ENCODE results near the gene SF3B1. TPM values are rescaled to one million over a fixed set of nuclear protein-coding genes. Genes with fewer than 3 reads are reported as not detected.
"Not testable (repeated sequence)": the region's sequence is repeated elsewhere in the genome, so short reads cannot be mapped to it uniquely, and the experiment has no call there.

Gene SF3B1
- total RNA-seq, 4 donors from 2014 or later = 356 to 1,013 (median 641) TPM

DNA sequence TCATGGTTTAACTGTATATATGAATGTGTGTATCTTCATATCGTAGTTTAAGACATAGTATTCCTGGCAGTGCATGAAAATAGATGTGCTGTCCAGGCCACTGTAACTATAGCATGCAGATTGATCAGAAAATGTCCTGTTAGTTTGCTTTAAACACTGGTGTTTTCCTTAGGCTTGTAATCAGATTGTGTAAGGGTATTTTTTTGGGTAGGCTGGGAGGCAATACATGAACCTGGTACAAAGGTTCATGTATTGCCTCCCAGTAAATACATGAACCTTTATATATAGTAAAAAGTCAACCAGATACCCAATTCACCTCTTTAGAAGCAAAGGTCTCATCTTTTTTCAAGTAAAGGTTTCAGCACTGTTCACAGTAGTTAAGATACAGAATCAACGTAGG is 20.1 kb upstream of the SF3B1 start:
- H3K27ac ChIP-seq = peak overlapping the region in 1 of 2 donors; percentile 98
- DNase-seq = no peak

DNA sequence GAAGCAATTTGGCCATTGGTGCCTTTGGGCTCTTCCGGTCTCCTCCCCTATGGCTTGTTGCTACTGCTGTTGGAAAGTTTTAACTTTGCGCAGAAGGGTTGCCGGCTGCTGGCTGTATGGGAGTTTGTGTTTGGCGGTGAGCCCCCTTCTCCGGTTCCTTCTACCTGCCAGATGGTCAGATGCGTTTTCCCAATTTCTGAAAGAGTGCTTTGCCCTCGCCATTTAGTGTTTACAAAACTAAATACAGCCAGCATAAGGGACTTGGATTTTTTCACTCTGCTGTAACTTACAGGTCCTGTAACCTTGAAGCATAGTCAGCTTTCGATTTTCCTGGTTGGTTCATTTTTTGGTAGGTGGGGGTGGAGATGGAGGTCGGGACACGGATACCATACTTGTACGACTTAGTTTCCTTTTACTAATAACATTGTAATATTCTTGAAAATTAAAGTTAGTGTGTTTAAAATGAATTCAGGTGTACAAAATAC is 19.1 kb upstream of the SF3B1 start:
- peak in 1 of 2 donors; percentile 77 for DNase-seq
- TF ChIP-seq, protein P1, sequence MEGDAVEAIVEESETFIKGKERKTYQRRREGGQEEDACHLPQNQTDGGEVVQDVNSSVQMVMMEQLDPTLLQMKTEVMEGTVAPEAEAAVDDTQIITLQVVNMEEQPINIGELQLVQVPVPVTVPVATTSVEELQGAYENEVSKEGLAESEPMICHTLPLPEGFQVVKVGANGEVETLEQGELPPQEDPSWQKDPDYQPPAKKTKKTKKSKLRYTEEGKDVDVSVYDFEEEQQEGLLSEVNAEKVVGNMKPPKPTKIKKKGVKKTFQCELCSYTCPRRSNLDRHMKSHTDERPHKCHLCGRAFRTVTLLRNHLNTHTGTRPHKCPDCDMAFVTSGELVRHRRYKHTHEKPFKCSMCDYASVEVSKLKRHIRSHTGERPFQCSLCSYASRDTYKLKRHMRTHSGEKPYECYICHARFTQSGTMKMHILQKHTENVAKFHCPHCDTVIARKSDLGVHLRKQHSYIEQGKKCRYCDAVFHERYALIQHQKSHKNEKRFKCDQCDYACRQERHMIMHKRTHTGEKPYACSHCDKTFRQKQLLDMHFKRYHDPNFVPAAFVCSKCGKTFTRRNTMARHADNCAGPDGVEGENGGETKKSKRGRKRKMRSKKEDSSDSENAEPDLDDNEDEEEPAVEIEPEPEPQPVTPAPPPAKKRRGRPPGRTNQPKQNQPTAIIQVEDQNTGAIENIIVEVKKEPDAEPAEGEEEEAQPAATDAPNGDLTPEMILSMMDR (IDR thresholded peaks at IDR 0.05) = no peak
- peak in 1 of 2 donors; percentile 61 for TF ChIP-seq POLR2A (IDR thresholded peaks at IDR 0.05)
- no peaks in the 10 kb centered on the region for H3K27me3 ChIP-seq
- H3K4me3 ChIP-seq = peak overlapping the region; percentile 89 to 96
- H3K9me3 ChIP-seq = no peaks in the 10 kb centered on the region
- H3K4me1 ChIP-seq = peaks cover 0 to 11% of the 10 kb centered on the region in 2 donors
- peak overlapping the region; percentile 98 to 99 for H3K27ac ChIP-seq
- H3K36me3 ChIP-seq = no peaks in the 10 kb centered on the region
- intact Hi-C loops (cut with DNase I; ENCODE audit: low total_unique reads) = no loop called here

More for the DNA sequence above, 20.1 kb upstream of the SF3B1 start:
- H3K4me1 ChIP-seq = peaks cover 0 to 11% of the 10 kb centered on the region in 2 donors
- H3K9me3 ChIP-seq = no peaks in the 10 kb centered on the region
- TF ChIP-seq, protein P1 (IDR thresholded peaks at IDR 0.05) = no peak
- TF ChIP-seq POLR2A (IDR thresholded peaks at IDR 0.05) = no peak
- H3K4me3 ChIP-seq = peak overlapping the region in 1 of 2 donors; percentile 89
- no peaks in the 10 kb centered on the region for H3K27me3 ChIP-seq
- intact Hi-C loops (cut with DNase I; ENCODE audit: low total_unique reads) = no loop called here
- H3K36me3 ChIP-seq = no peaks in the 10 kb centered on the region

DNA sequence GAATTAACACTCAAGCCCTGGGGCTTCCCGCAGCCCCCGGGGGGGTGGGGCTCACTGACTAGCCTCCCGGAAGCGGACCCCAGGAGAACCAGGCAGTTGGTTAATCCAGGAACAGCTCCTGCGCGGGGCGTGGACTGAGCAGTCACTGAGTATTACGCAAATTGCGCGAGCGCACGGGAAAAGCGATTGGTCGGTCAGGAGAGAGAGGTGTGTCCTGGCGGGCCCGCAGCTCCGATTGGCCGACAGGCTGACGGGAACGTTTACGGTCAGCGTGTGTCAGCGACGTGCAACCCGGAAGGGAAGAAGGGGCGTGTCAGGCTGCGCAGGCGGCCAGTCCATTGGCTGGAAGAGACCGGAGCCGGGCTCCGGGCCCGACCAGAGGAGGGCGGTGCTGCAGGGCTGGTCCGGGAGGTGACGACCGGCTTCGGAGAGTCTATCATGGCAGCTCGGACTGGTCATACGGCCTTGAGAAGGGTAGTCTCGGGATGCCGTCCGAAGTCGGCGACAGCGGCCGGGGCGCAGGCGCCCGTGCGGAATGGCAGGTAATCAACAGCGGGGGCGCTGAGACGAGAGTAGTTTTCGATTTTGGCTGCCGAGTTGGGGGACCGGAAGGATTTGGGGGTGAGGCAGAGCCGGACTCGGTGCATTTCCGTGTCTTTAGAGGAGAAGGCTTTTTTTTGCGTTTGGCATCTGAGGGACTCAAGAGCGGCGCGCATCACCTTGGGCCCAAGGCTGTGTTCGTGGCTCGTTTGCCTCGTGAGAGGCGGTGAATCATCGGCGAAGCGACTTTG is 18.5 kb upstream of the SF3B1 start, which contains the start of gene COQ10B:
TSS of gene COQ10B (plus strand) at position 430 of the 791 bp plus-strand sequence. CDS start at position 439, 9 bp downstream.
- Histone ChIP-seq H3K27me3 (no peaks in the 10 kb centered on the region), H3K4me1 (peaks cover 0 to 11% of the 10 kb centered on the region in 2 donors), H3K27ac (peak within 1 kb of the TSS; percentile 98 to 99), H3K4me3 (peak within 1 kb of the TSS; percentile 89 to 96), H3K36me3 (no peaks in the 10 kb centered on the region), H3K9me3 (no peaks in the 10 kb centered on the region)
- intact Hi-C loops (cut with DNase I; ENCODE audit: low total_unique reads) = no loop called here
- peak; percentile 99 for DNase-seq
- peak; percentile 88 to 89 for TF ChIP-seq POLR2A (IDR thresholded peaks at IDR 0.05)
- TF ChIP-seq, protein P1 (IDR thresholded peaks at IDR 0.05) = peak in 3 of 4 experiments; percentile 34 to 39 (median 37)

DNA sequence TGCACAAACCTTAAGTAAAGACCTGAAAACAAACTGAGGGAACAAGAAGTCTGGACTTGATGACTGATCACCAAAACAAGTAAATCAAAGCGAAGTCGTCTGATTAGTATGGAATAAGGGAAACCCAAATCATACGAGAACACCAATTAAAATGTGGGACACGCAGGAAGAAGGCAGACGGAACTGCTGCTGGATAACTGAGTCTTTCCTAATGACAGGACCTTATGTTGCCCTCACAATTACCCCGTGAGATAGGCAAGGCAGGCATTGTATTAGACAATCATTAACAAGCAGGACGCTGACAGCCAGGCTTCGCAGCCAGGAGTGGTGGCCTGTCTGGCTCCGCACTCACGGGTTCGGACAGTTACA is 17.9 kb upstream of the SF3B1 start:
- TF ChIP-seq, protein P1 (IDR thresholded peaks at IDR 0.05) = no peak
- no peak for TF ChIP-seq POLR2A (IDR thresholded peaks at IDR 0.05)
- no peaks in the 10 kb centered on the region for H3K9me3 ChIP-seq
- intact Hi-C loops (cut with DNase I; ENCODE audit: low total_unique reads) = no loop called here
- peak overlapping the region; percentile 51 to 88 for H3K4me3 ChIP-seq
- DNase-seq = no peak
- H3K27me3 ChIP-seq = no peaks in the 10 kb centered on the region
- peak overlapping the region; percentile 91 to 97 for H3K27ac ChIP-seq
- H3K36me3 ChIP-seq = no peaks in the 10 kb centered on the region
- H3K4me1 ChIP-seq = peaks cover 0 to 11% of the 10 kb centered on the region in 2 donors

DNA sequence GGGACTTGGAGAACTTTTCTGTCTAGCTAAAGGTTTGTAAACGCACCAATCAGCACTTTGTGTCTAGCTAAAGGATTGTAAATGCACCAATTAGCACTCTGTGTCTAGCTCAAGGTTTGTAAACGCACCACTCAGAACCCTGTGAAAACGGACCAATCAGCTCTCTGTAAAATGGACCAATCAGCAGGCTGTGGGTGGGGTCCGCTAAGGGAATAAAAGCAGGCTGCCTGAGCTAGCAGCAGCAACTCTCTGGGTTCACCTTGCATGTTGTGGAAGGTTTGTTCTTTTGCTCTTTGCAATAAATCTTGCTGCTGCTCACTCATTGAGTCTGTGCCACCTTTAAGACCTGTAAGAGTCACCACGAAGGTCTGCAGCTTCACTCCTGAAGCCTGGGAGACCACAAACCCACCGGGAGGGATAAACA is 16.1 kb upstream of the SF3B1 start:
- H3K36me3 ChIP-seq; intact Hi-C loops (cut with DNase I; ENCODE audit: low total_unique reads); DNase-seq; H3K4me3 ChIP-seq; H3K27ac ChIP-seq; H3K27me3 ChIP-seq; H3K9me3 ChIP-seq: not testable (repeated sequence)
- peaks cover 0 to 11% of the 10 kb centered on the region in 2 donors for H3K4me1 ChIP-seq
